ENCODE data around the gene DAZAP2.

Gene DAZAP2

GRCh38 chr12:51216642-51217041, 22.0 kb upstream of the DAZAP2 start:
- H3K27me3 ChIP-seq (replicated peaks; ENCODE audit: insufficient read depth, low read length) = no peaks in the 10 kb centered on the region
- peak overlapping the region; percentile 52; the same call in 1 of the 2 replicates for H3K4me2 ChIP-seq (ENCODE audit: low read depth, low read length)
- no peak overlapping the region for H2AFZ ChIP-seq (ENCODE audit: low read length)
- no peaks in the 10 kb centered on the region for H3K9me2 ChIP-seq (replicated peaks; ENCODE audit: insufficient read depth, low read length)
- no peaks in the 10 kb centered on the region for H3K79me2 ChIP-seq (ENCODE audit: low read length)
- H4K20me1 ChIP-seq (ENCODE audit: insufficient read depth, low read length) = no peaks in the 10 kb centered on the region
- no peaks in the 10 kb centered on the region for H3K9me3 ChIP-seq (replicated peaks; ENCODE audit: insufficient read depth, low read length)
- no peak for DNase-seq
- H3K9ac ChIP-seq (ENCODE audit: low read length) = no peak overlapping the region; the same call in 1 of the 2 replicates
- H3F3A ChIP-seq (ENCODE audit: insufficient read depth, low read length) = peaks cover 14% of the 10 kb centered on the region
- no peaks in the 10 kb centered on the region for H3K36me3 ChIP-seq (replicated peaks; ENCODE audit: insufficient read depth, low read length)
- H3K4me3 ChIP-seq (ENCODE audit: low read length) = no peak overlapping the region
- H3K27ac ChIP-seq (ENCODE audit: low read length) = no peak overlapping the region
- 0 out of 2 replicates have a peak, but pooled peaks cover 5% of the 10 kb centered on the region for H3K4me1 ChIP-seq (ENCODE audit: low read length)
- TF ChIP-seq EZH2 (optimal IDR thresholded peaks at IDR 0.05; ENCODE audit: low read depth, low read length) (no peak), EZH2phosphoT487 (IDR thresholded peaks at IDR 0.05; ENCODE audit: low read length) (no peak)
- TF ChIP-seq, protein P1, sequence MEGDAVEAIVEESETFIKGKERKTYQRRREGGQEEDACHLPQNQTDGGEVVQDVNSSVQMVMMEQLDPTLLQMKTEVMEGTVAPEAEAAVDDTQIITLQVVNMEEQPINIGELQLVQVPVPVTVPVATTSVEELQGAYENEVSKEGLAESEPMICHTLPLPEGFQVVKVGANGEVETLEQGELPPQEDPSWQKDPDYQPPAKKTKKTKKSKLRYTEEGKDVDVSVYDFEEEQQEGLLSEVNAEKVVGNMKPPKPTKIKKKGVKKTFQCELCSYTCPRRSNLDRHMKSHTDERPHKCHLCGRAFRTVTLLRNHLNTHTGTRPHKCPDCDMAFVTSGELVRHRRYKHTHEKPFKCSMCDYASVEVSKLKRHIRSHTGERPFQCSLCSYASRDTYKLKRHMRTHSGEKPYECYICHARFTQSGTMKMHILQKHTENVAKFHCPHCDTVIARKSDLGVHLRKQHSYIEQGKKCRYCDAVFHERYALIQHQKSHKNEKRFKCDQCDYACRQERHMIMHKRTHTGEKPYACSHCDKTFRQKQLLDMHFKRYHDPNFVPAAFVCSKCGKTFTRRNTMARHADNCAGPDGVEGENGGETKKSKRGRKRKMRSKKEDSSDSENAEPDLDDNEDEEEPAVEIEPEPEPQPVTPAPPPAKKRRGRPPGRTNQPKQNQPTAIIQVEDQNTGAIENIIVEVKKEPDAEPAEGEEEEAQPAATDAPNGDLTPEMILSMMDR (IDR thresholded peaks at IDR 0.05; ENCODE audit: low read length) = no peak

DNA sequence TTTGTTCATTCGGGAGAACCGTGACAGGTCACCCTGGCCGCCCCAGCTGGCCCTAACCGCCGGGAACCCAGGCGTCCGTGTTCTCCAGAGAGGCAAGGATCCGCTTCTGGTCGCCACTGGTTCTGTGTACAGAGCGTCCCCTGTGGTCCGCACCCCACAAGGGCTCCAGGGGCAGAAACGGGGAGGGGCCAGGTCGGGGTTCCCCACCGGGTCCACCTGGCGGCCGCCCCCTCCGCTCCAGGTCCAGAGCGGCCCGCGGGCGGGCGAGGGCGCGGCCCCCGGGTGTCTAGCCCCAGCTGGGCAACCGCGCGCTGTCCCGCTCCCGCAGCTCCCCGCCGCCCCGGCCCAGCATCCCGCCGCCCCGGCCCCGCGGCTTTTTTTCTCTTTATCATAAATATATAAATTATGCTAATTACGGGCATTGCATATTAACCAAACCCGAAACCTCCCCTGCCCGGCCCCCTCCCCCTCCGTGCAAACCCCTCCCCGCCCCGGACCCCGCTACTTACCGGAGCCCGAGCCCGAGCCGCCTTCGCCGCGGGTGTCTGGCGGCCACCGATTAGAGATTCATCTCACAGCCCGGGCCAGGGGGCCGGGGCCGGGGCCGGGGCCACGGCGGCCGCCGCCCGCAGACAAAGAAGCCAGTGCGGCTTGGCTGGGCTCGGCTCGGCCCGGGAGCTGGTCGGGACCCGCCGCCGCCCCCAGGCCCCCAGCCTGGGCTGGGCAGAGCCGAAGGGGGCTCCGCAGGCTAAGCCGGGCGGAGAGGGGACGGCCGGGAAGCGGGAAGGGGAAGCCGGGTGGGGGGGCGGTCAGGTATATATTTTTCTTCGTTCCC, 21.3 kb upstream of the DAZAP2 start:
- peak overlapping the region; percentile 48; the same call in 1 of the 2 replicates for H3K27ac ChIP-seq (ENCODE audit: low read length)
- H3K9ac ChIP-seq (ENCODE audit: low read length) = peak overlapping the region; percentile 77
- H3K9me3 ChIP-seq (replicated peaks; ENCODE audit: insufficient read depth, low read length) = no peaks in the 10 kb centered on the region
- H3K4me3 ChIP-seq (ENCODE audit: low read length) = peak overlapping the region; percentile 69
- no peaks in the 10 kb centered on the region for H3K79me2 ChIP-seq (ENCODE audit: low read length)
- H3K9me2 ChIP-seq (replicated peaks; ENCODE audit: insufficient read depth, low read length) = no peaks in the 10 kb centered on the region
- no peaks in the 10 kb centered on the region for H3K27me3 ChIP-seq (replicated peaks; ENCODE audit: insufficient read depth, low read length)
- no peaks in the 10 kb centered on the region for H4K20me1 ChIP-seq (ENCODE audit: insufficient read depth, low read length)
- TF ChIP-seq EZH2 (optimal IDR thresholded peaks at IDR 0.05; ENCODE audit: low read depth, low read length) = no peak
- TF ChIP-seq EZH2phosphoT487 (IDR thresholded peaks at IDR 0.05; ENCODE audit: low read length) = no peak
- TF ChIP-seq, protein P1 (IDR thresholded peaks at IDR 0.05; ENCODE audit: low read length) = peak; percentile 34
- no peaks in the 10 kb centered on the region for H3K36me3 ChIP-seq (replicated peaks; ENCODE audit: insufficient read depth, low read length)
- DNase-seq = peak; percentile 56
- H2AFZ ChIP-seq (ENCODE audit: low read length) = peak overlapping the region; percentile 61; the same call in 1 of the 2 replicates
- peaks cover 14% of the 10 kb centered on the region for H3F3A ChIP-seq (ENCODE audit: insufficient read depth, low read length)
- 0 out of 2 replicates have a peak, but pooled peaks cover 5% of the 10 kb centered on the region for H3K4me1 ChIP-seq (ENCODE audit: low read length)
- peak overlapping the region; percentile 96; the same call in 1 of the 2 replicates for H3K4me2 ChIP-seq (ENCODE audit: low read depth, low read length)

DNA sequence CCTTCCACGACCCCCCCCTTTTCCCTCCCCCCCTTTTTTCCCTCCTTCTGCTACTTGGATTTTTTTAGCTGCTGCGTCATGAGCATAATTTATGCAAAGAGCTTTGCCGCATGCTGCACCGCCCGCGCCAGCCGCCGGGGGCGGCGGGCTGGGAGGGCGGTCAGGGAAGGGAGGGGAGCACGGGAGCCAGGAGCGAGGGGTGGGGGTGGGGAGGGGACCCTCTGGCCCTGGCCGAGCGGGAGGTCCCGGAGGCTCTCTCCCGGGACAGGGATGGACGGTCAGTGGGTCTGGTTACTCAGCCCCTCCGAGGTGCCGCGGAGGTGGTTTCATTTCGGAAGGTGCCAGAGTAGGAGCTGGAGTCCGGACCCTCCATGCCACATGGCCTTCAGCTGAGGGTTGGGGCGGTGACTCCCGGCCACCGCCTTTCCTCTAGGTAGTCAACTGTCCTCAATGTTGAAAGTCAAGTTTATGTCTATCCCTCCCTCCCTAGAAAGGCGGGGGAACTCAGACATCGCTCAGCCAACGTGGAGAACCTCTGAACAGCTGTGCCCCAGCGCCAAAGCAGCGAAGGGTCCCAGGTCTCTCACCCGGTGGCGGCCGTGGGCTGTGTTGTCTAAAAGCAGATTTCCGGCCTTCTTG, 20.5 kb upstream of the DAZAP2 start, which contains the start of gene POU6F1:
Gene POU6F1, minus strand, starts transcription at position 95 of the 639 bp plus-strand sequence. CDS start 11,226 bp downstream, outside the sequence.
- H3K9me2 ChIP-seq (replicated peaks; ENCODE audit: insufficient read depth, low read length) = no peaks in the 10 kb centered on the region
- no peak for TF ChIP-seq EZH2 (optimal IDR thresholded peaks at IDR 0.05; ENCODE audit: low read depth, low read length)
- TF ChIP-seq, protein P1 (IDR thresholded peaks at IDR 0.05; ENCODE audit: low read length) = peak; percentile 56
- no peaks in the 10 kb centered on the region for H3K36me3 ChIP-seq (replicated peaks; ENCODE audit: insufficient read depth, low read length)
- 0 out of 2 replicates have a peak, but pooled peaks cover 5% of the 10 kb centered on the region for H3K4me1 ChIP-seq (ENCODE audit: low read length)
- H4K20me1 ChIP-seq (ENCODE audit: insufficient read depth, low read length) = no peaks in the 10 kb centered on the region
- peak within 1 kb of the TSS; percentile 77 for H3K9ac ChIP-seq (ENCODE audit: low read length)
- peak within 1 kb of the TSS; percentile 48; the same call in 1 of the 2 replicates for H3K27ac ChIP-seq (ENCODE audit: low read length)
- H3K27me3 ChIP-seq (replicated peaks; ENCODE audit: insufficient read depth, low read length) = no peaks in the 10 kb centered on the region
- no peaks in the 10 kb centered on the region for H3K9me3 ChIP-seq (replicated peaks; ENCODE audit: insufficient read depth, low read length)
- H3K4me2 ChIP-seq (ENCODE audit: low read depth, low read length) = peak within 1 kb of the TSS; percentile 96
- H3K79me2 ChIP-seq (ENCODE audit: low read length) = no peaks in the 10 kb centered on the region
- peak; percentile 84 for DNase-seq
- H2AFZ ChIP-seq (ENCODE audit: low read length) = peak within 1 kb of the TSS; percentile 92
- peaks cover 14% of the 10 kb centered on the region for H3F3A ChIP-seq (ENCODE audit: insufficient read depth, low read length)
- peak within 1 kb of the TSS; percentile 69 for H3K4me3 ChIP-seq (ENCODE audit: low read length)
